ENCODE measurements around the gene MS4A12. TPM values are rescaled to one million over a fixed set of nuclear protein-coding genes. Genes with fewer than 3 reads are reported as not detected.

Gene MS4A12
- total and polyA plus RNA-seq, 2 of the 13 experiments (the other 11 are each of a cell fraction or from before 2014, with no cell fraction given): not detected

DNA sequence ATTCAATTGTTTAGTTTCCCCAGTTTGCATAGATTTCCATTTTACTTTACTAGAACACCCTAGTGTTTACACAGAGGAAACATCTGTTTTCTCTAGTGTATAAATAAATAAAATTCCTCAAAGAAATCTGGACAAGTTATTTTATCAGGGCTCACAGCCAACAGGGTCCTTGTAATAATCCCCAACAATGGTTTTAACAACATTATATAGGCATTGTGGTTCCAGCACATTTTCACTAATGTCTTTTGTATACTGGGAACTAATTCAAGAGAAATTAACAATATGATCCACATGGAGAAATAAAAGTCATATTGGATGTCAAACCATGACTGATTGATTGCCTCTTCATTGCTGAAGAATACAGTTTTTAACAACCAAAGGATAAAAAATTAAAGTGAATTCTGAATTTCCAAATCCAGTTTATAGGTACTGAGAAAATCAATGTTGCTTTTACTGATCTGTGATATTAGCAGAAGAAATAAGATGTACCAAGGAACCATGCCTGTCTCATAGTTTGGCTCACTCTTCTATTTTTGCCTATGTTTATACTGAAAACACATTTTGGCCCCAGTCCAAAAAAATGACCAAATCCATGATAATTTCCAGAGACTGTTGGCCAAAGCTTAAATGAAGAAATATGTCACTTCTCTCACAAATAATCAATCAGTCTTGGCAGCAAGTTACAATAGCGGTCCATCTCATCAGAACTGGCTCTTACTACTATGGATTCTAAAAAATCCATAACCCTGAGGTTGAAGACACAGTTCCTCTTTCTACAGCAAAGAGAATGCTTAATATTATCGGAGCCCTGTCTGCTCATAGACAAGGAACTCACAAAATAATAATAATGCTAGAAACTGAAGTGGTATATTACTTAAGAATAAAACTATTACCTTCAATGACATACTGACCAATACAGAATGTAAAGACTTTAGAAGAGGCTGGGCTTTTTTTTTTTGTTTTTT is 21.2 kb downstream of the MS4A12 start:
- no TSS peak for BruUV-seq (replicated peaks)
- Histone ChIP-seq H3K36me3 (replicated peaks in 1 of 2; ENCODE audit: control insufficient read depth in 1 of 2, insufficient read depth in 2 of 2, low read length in 2 of 2) (no peaks in the 10 kb centered on the region), H3K4me2 (ENCODE audit: low read depth, low read length) (no peak overlapping the region), H3K27me3 (ENCODE audit: control insufficient read depth in 1 of 2, insufficient read depth in 2 of 2, low read length in 2 of 2) (no peaks in the 10 kb centered on the region; a peak in 1 of 5 replicates), H4K20me1 (ENCODE audit: insufficient read depth, low read length) (no peaks in the 10 kb centered on the region), H3K79me2 (ENCODE audit: insufficient read depth, low read length) (no peaks in the 10 kb centered on the region), H3K27ac (ENCODE audit: extremely low read length, insufficient read depth, low read length) (no peak overlapping the region), H2AFZ (ENCODE audit: low read length) (no peak overlapping the region), H3K9ac (ENCODE audit: insufficient read depth, low read depth, low read length) (no peak overlapping the region), H3K9me3 (ENCODE audit: low read length) (no peaks in the 10 kb centered on the region; the same call in 1 of the 2 replicates), H3K4me1 (ENCODE audit: insufficient read depth, low read length) (no peaks in the 10 kb centered on the region), H3K4me3 (replicated peaks in 1 of 3; ENCODE audit: insufficient read depth in 1 of 3, low read depth in 2 of 3, low read length in 3 of 3) (no peak overlapping the region)
- ChIA-PET POLR2A (no interaction called here), CTCF (ENCODE audit: low intra/inter-chr PET ratio, low total read pairs) (no interaction called here)
- in situ Hi-C loops (cut with HindIII; ENCODE audit: extremely low pct_ligation_motif_present, low pct_unique_long_range_greater_than_20kb): no loop called here
- FAIRE-seq (no peak), DNase-seq (ENCODE audit: low spot score) (no peak), ATAC-seq (no peak)
- TF ChIP-seq ZNF83 (CRISPR knock-in tag; IDR thresholded peaks at IDR 0.05; ENCODE audit: borderline replicate concordance): no peak
- TF ChIP-seq, protein P1, sequence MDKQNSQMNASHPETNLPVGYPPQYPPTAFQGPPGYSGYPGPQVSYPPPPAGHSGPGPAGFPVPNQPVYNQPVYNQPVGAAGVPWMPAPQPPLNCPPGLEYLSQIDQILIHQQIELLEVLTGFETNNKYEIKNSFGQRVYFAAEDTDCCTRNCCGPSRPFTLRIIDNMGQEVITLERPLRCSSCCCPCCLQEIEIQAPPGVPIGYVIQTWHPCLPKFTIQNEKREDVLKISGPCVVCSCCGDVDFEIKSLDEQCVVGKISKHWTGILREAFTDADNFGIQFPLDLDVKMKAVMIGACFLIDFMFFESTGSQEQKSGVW (CRISPR knock-in tag; IDR thresholded peaks at IDR 0.05; ENCODE audit: borderline replicate concordance): no peak
- TF ChIP-seq TOPORS (CRISPR knock-in tag; IDR thresholded peaks at IDR 0.05): no peak
- TF ChIP-seq, protein P2, sequence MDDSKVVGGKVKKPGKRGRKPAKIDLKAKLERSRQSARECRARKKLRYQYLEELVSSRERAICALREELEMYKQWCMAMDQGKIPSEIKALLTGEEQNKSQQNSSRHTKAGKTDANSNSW (CRISPR knock-in tag; IDR thresholded peaks at IDR 0.05; ENCODE audit: borderline replicate concordance): no peak
- no peak for TF ChIP-seq KMT2A (CRISPR knock-in tag; IDR thresholded peaks at IDR 0.05)
- TF ChIP-seq ZNF124 (CRISPR knock-in tag; IDR thresholded peaks at IDR 0.05): no peak
- TF ChIP-seq FOXM1 (CRISPR knock-in tag; IDR thresholded peaks at IDR 0.05): no peak
- TF ChIP-seq, protein P3, sequence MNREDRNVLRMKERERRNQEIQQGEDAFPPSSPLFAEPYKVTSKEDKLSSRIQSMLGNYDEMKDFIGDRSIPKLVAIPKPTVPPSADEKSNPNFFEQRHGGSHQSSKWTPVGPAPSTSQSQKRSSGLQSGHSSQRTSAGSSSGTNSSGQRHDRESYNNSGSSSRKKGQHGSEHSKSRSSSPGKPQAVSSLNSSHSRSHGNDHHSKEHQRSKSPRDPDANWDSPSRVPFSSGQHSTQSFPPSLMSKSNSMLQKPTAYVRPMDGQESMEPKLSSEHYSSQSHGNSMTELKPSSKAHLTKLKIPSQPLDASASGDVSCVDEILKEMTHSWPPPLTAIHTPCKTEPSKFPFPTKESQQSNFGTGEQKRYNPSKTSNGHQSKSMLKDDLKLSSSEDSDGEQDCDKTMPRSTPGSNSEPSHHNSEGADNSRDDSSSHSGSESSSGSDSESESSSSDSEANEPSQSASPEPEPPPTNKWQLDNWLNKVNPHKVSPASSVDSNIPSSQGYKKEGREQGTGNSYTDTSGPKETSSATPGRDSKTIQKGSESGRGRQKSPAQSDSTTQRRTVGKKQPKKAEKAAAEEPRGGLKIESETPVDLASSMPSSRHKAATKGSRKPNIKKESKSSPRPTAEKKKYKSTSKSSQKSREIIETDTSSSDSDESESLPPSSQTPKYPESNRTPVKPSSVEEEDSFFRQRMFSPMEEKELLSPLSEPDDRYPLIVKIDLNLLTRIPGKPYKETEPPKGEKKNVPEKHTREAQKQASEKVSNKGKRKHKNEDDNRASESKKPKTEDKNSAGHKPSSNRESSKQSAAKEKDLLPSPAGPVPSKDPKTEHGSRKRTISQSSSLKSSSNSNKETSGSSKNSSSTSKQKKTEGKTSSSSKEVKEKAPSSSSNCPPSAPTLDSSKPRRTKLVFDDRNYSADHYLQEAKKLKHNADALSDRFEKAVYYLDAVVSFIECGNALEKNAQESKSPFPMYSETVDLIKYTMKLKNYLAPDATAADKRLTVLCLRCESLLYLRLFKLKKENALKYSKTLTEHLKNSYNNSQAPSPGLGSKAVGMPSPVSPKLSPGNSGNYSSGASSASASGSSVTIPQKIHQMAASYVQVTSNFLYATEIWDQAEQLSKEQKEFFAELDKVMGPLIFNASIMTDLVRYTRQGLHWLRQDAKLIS (CRISPR knock-in tag; IDR thresholded peaks at IDR 0.05): no peak
- TF ChIP-seq ZKSCAN8 (CRISPR knock-in tag; IDR thresholded peaks at IDR 0.05; ENCODE audit: borderline replicate concordance): no peak
- TF ChIP-seq ZNF615 (CRISPR knock-in tag; IDR thresholded peaks at IDR 0.05; ENCODE audit: borderline replicate concordance): no peak
- 4% methylated on average over 2 of the region's 2 CpGs for WGBS (ENCODE audit: low lambda C conversion rate)
- intact Hi-C loops (cut with micrococcal nuclease; ENCODE audit: unreplicated experiment): no loop called here

All from HepG2 (cell line).